ENCODE results near the gene SCAMP2.
"Not testable (repeated sequence)": the region's sequence is repeated elsewhere in the genome, so short reads cannot be mapped to it uniquely, and the experiment has no call there.

The SCAMP2 gene

DNA sequence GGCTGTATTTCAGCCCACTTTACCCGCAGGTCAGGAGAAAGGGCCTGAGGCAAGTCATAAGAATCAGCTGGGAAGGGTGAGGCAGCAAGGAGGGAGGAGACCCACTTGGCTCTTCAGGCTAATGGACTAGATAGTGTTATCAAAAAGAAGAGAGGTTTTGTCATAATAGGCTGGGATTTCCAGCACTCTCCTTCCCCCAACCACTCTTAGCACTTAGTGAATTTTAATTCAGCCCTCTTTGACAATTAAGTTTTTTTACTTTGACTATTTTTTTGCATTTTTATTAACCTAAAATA, 17.4 kb upstream of the SCAMP2 start:
- no peak for DNase-seq (ENCODE audit: low spot score)

DNA sequence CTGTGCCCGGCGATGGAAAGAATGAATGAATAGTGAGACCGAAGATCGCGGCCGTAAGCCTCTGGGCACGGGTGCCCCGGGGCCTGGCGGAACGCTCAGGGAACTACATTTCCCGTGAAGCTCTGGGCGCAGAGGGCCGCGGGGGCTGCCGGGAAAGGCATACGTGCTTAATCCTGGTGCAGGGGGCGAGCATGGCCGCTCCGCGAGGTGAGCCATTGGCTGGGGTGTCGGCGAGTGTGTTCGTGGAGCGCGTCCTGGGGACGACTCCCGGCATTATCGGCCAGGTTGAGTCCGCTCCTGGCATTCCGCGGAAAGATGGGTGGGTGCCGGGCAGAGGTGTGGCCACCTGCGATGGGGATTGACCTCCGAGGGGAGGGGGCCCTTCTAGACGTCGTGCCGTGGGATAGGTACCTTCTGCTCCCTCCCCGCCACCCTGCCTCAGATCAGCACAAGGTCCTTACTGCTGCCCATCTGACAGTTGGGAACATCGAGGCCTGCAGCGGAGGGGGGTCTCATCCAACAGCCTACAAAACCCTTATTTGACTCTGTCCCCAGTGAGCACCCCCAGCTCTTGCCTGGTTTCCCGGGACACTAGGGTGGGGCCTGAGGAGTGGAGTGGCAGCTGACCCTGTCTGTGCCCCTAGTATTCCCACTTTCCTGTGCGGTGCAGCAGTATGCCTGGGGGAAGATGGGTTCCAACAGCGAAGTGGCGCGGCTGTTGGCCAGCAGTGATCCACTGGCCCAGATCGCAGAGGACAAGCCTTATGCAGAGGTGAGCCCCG, 16.9 kb upstream of the SCAMP2 start, which contains the start of gene MPI:
MPI (plus strand) TSS at position 160 of the 782 bp plus-strand sequence; CDS start at position 192, 32 bp downstream.
- DNase-seq (ENCODE audit: low spot score), result peak; percentile 91

DNA sequence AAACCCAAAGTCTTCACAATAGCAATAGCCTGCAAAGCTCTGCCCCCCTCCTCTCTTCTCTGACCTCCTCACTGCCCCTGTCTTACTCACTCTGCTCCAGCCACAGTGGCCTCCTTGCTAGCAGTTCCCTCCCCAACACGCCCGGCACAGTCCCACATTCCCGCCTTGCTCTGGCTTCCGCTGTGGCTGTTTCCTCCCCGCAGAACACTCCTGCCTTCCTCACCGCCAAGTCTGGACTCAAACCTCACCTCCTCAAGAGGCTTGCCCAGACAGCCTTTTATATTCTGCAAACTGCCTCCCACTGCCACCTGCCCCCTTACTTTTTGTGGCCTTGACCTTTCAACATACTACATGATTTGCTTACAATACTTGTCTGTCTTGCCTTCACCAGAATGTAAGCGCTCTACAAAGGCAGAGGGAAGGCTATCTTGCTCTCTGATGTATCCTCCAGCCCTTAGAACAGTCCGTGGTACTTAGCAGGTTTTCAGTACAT, 16.3 kb upstream of the SCAMP2 start:
- no peak for DNase-seq (ENCODE audit: low spot score)

DNA sequence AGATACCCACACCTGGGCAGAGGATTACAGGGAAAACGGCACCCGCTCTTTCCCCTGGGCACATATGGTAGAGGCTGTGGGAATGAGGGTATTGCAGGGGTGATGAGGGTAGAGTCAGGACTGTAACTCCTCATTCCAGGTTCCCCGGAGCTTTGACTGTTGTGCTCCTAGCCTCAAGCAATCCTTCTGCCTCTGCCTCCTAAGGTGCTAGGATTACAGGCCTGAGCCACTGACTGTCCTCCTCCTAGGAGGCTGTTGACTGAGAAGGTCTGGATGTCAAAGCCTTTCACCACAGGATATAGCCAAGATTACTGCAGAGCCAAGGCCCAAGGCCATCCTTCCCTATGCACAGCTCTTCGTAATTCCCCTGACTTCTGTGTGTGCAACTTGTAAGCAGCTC, 15.6 kb upstream of the SCAMP2 start:
- DNase-seq (ENCODE audit: low spot score), result no peak

DNA sequence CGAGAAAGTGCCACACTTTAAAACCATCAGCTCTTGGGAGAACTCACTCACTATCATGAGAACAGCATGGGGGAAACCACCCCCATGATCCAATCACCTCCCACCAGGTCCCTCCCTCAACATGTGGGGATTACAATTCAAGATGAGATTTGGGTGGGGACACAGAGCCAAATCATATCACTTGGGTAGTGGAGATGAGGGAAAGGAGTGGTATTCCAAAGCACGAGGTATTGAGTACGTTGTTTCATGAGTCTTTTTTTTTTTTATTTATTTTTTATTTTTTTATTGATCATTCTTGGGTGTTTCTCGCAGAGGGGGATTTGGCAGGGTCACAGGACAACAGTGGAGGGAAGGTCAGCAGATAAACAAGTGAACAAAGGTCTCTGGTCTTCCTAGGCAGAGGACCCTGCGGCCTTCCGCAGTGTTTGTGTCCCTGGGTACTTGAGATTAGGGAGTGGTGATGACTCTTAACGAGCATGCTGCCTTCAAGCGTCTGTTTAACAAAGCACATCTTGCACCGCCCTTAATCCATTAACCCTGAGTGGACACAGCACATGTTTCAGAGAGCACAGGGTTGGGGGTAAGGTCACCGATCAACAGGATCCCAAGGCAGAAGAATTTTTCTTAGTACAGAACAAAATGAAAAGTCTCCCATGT, 14.5 kb upstream of the SCAMP2 start:
- not testable (repeated sequence) for DNase-seq (ENCODE audit: low spot score)

DNA sequence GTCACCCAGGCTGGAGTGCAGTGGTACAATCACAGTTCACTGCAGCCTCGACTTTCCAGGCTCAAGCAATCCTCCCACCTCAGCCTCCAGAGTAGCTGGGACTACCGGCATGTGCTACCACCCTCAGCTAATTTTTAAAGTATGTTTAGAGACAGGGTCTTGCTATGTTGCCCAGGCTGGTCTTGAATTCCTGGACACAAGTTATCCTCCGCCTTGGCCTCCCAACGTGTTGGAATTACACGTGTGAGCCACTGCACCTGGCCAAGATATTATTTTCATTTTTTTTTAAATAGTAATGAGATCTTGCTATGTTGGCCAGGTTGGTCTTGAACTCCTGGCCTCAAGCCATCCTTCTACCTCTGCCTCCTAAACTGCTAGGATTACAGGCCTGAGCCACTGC, 12.3 kb upstream of the SCAMP2 start:
- DNase-seq (ENCODE audit: low spot score), result no peak

DNA sequence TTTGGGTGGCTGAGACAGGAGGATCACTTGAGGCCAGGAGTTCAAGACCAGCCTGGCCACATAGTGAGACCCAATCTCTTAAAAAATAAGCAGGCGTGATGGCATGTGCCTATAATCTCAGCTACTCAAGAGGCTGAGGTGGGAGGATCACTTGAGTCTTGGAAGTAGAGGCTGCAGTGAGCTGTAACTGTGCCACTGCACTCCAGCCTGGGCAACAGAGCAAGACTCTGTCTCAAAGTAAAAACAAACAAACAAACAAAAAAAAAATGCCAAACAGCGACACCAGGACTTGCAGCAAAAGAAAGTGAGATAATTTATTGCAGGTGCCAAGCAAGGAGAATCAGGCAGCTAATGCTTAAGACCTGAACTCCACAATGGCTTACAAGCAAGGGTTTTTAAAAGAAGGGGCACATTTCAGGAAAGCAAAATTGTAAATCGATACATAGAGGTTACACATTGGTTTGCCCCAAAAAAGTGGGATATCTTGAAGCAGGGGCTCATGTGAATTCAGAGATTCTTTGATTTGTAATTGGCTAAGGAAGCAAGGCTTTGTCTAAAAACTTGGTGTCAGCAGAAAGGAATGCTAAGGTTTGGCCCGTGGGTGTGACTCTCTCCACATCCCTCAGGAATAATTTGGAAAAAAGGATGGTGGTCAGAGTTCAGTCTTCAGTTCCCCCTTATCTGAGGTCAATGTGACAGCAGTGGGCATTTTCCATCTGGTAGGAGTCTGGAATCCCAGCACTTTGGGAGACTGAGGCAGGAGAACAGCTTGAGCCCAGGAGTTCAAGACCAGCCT, 11.5 kb upstream of the SCAMP2 start:
- no peak for DNase-seq (ENCODE audit: low spot score)

DNA sequence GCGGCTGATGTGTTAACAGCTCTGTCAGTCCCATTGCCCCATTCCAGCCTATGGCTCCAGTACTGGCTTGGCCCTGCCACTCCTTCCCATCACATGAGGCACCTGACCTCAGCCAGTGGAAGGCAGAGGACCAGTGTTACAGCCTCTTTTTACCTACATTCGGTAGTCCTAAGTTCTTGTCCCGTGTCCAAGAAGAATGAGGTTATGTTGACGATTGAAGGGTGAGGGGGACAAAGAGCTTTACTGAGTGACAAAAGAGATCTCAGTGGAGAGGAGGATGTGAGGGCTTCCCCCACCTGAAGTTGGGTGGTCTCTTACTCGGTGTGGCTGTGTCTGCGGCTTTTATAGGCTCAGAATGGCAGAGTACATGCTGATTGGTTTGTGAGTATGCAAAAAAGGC, 9.4 kb upstream of the SCAMP2 start:
- no peak for DNase-seq (ENCODE audit: low spot score)

DNA sequence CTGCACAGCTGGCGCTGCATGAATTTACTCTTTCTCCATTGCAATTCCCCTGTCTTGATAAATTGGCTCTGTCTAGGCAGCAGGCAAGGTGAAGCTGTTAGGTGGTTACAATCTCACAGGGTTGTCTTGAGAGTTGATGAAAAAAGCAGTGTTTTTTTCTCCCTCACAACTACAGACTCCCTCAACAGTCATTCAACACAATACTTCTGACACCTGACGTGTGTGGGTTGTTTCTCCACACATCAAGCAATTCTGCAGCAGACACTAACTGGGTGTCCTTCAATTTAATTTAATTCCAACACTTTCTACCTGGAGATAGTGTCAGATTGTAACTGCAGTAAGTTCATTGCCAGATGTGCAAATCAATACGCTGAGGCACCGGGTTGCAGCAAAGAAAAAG, 5.1 kb upstream of the SCAMP2 start:
- no peak for DNase-seq (ENCODE audit: low spot score)

DNA sequence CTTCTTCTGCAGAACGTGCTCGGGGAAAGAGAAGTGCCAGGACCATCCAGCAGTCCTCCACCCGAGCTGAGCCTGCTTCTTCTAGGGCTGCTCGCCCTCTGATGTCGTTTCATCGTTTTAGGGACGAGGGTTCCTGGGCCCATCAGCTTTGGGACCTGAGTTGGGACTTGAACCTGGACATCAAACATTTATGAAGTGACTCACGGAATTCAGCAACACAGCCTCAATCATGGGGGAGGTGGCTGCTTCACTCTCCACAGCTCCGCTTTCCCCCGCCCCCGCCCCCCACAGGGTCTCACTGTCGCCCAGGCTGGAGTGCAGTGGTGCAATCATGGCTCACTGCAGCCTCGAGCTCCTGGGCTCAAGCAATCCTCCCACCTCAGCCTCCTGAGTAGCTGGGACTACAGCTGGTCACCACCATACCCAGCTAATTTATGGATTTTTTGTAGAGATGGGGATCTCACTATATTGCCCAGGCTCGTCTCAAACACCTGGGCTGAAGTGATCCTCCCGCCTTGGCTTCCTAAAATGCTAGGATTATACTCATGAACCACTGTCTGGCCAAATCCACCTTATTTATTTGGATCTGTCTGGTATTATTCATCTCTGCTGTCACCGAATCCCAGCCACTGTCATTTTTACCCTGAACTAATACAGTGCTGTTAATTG, 725 bp upstream of the SCAMP2 start:
- peak; percentile 27 for DNase-seq (ENCODE audit: low spot score)

DNA sequence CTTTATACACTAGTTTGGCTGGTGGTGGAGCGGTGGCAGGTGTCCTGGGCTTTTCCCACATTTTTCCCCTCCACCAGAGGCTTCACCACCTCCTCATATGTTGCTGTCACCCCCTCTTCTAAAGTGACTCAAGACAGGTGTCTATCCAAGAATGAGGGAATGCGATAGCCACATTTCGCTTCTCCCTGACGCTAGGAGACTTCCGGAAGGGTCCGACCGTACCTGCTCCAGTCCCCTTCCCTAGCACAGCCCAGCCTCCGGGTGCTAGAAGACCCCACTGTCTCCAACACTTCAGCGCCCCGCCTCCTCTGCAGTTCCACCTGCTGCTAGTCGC, 496 bp downstream of the SCAMP2 start:
- DNase-seq (ENCODE audit: low spot score), result no peak

DNA sequence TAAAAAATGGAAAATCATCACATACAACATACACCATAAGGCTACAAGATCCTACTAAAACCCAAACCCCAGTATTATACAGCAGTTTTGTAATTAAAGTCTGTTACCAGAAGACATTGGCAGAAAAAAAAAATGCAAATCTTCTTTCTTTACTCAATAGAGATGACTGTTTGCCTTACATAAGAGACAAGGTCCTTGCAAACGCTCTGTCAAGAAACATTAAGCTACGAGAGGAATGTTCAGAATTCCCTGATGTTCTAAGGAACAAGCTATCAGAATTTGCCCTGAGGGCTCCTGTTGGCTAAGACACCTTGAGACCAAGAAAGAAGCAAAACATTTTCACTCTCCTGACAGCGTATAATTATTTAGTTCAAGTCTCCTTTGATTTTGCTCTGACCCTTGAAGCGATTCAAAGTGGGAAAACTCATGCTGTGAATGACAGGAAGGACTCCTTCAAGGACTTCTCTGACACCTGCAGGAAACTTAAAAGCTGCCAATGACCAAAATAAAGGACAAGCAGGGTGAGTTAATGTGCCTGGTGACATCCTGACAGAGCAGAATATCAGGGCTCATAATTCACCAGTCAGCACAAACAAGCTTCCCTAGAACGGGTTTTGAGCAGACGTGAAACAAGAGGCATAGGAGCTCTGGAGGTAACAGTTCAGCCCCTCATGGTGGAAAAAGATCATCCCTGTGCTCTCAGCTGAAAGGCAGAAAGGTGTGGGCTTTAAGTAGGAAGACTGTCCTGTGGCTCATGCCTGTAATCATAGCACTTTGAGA, 2.5 kb downstream of the SCAMP2 start:
- DNase-seq (ENCODE audit: low spot score), result no peak

DNA sequence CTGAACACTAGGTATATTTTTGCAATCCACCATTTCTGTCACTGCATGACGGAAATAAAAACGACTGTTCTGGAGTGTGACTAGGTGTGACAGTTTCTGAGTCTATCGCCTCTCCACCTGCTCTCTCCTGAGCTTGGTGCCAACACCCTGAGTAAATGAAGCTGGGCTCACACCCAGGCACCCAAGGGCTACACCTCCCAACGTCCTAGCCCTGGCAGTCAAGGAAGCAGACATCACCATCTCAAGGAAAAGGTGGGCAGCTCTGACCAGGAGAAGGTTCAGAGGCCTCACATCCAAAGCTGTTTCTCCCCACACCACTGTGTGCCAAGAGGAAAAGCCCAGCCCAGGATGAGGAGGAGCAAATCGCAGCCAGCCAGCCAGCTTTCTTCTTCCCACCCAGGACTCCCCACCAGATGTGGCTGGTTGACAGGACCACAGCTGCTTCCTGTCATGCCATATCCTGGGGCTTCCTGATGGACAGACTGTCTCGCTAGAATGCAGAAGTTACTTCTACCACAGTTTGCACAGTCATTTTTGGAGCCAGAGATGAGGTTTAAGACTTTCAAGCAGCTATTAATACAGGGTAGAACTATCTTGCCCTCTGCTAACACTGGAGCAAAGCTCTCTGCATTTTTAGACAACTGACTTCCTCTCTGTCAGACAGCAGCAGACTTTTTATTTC, 3.3 kb downstream of the SCAMP2 start:
- no peak for DNase-seq (ENCODE audit: low spot score)

DNA sequence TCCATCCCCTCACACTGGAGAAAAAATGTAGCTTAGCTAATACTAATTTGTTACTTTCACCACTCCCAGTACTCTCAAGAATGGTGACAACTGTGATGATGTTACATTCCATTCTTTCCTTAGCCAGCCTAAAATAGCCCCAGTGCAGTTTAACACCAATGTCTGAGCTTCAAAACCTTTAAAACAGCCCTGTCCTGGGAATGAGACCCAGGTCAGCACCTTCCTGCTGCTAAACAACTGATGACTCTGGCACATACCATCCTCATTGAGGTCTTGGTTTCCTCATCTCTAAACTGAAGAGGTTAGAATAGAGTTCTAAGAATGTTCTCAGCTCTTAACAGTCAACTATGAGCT, 3.8 kb downstream of the SCAMP2 start:
- DNase-seq (ENCODE audit: low spot score), result no peak

DNA sequence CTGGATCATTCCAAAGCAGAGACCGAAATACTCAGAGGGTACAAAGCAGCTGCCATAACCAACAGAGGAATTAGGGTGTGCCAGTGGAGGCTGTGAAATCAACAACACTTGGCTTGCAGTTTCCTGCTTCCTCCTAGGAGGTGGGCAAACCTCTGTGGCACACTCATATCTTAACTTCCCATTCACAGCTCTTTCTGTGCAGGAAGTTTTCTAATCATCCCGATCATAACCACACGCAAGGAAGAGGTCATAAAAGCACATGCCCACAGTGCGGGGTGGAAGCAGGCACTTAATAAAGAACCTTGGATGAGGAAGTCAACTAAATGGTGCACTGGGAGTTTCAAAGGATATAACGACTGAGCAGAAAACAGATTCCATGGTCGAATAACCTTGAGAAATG, 5.1 kb downstream of the SCAMP2 start:
- DNase-seq (ENCODE audit: low spot score), result peak; percentile 50

DNA sequence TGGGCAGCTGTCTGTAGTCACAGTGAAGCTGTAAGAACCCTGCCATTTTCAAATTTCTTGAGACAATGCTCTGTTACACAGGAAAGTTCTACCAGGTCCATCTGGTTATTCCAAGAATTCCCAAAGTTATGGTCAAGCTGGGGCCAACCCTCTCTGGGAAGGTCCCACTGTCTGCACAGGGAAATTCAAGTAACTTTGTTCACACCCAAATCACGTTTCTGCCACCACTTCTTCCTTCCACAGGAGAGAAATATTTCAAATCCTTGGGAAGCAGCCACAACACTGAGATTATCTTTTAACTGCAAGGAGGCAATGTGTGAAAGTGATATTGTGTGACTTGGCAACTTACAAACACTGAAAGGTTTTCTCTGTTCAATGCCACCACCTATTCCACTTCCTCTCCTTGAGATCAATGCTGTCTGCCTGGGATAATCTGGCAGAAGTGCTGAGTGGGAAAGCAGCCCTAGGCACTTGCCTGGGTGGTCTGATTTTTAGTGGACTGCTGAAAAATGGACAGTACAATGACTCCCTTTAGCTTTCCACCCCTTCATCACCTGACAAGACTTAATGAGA, 5.6 kb downstream of the SCAMP2 start:
- no peak for DNase-seq (ENCODE audit: low spot score)

DNA sequence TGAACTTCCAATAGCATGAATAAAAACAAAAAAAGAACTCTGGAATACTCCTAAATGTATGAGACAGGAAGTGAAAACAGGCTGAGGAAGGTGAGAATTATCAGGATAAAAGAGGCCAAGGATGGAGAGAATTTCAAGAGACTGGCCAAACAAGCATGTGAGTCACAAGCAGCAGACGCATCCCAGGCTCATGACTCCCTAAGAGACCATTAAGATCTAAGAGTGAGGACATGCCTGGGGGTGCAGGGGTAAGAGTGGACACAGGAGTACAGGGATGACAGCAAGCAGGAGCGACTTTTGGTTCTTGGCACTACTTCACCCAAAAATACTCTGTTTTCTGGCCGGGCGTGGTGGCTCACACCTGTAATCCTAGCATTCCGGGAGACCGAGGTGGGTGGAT, 7.1 kb downstream of the SCAMP2 start:
- no peak for DNase-seq (ENCODE audit: low spot score)

DNA sequence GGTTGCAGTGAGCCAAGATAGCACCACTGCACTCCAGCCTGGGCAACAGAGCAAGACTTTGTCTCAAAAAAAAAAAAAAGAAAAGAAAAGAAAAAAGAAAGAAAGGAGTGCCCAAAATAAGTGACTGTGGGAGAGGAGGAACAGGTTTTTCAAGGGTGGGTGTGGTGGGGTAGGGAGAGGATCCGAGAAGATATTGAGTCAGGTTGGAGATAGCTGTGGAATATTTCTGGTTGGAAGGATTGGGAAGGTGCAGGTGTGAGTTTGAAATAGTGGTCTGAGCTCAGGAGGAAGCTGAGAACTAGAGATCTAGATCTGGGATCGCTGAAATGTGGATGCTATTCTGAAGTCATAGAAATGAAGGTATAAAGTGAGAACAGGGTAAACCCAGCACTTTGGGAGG, 7.8 kb downstream of the SCAMP2 start:
- peak; percentile 14 for DNase-seq (ENCODE audit: low spot score)

DNA sequence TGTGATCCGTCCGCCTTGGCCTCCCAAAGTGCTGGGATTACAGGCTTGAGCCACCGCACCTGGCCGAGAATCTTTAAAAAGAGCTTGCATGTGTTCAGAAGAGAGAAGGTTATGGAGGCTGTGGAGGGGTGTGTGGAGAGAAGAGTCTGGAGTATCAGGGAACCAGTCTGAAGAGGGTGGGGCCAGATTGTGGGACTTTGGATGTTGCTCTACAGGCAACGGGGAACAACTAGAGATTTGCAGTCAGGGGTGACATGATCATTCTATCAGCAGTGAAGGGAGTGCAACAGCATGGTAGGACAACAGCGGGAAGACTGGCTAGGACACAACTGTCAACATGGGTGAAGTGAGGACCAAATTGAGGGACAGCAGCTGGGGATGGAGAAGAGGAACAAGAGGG, 8.9 kb downstream of the SCAMP2 start:
- no peak for DNase-seq (ENCODE audit: low spot score)

DNA sequence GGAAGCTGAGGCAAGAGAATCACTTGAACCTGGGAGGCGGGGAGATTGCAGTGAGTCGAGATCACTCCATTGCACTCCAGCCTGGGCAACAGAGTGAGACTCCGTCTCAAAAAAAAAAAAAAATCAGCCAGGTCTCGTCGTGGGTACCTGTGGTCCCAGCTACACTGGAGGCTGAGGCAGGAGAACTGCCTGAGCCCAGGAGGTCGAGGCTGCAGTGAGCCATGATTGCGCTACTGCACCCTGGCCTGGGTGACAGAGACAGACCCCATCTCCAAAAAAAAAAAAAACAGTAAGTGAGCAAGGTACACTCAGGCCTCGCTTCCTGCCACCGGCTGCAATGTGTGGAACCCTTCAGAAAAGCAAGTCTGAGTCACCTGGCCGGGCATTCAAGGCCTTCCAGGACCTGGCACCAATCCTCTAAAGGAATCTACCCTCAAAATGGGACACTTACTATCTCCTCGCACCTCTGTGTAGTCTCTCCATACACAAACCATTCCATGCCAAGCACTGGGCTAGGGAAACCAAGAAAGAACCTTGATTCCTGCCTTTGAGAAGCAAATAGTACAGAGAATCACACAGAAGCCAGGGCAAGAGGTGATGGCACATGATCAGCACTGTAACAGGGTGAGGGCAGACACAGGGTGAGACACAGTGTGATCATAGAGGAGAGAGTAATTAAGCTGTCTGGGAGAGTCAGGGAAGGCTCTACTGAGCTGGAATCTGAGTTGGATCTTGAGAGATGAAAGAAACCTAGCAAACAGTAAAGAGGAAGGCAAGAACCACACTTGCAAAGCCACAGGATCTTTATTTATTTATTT, 9.7 kb downstream of the SCAMP2 start:
- no peak for DNase-seq (ENCODE audit: low spot score)

All from LoVo (cell line).